Liver (tissue), 3 donors: Measurements from ENCODE around the gene ZNF57.
A peak's percentile ranks its signal among the peaks of the same experiment; 100 is the strongest.

Experiments
- ATF3 ChIP-seq: IDR thresholded peaks from 2 replicates; pipeline ENCODE4 v1.6.1; 2016; ENCODE audit warnings: antibody characterized with exemption
- CTCF ChIP-seq: fragments of 150-350 bp; IDR thresholded peaks from 2 replicates; pipeline ENCODE4 v1.5.1; 2017; ENCODE audit warnings: improper control_type of control experiment, low read depth, low read length; ENCODE audit not compliant: missing input control
- TAF1 ChIP-seq: conservative IDR thresholded peaks from 2 replicates; pipeline ENCODE4 v1.6.1; 2016; ENCODE audit warnings: antibody characterized with exemption, mild to moderate bottlenecking
- YY1 ChIP-seq: IDR thresholded peaks from 2 replicates; pipeline ENCODE4 v1.6.1; 2016; ENCODE audit warnings: antibody characterized with exemption, mild to moderate bottlenecking
- donor health status: healthy.
- donor health status: healthy.

GRCh38 chr19:2950286-2951124 is 49.8 kb downstream of the ZNF57 start:
- TF ChIP-seq CTCF: no peak
- TF ChIP-seq TAF1: peak; percentile 77
- no peak for TF ChIP-seq ATF3
- TF ChIP-seq YY1: peak; percentile 87
